SK-N-SH (cell line): Measurements from ENCODE around the gene TENT5A.
A peak's percentile ranks its signal among the peaks of the same experiment; 100 is the strongest.

Experiments
- EP300 ChIP-seq, 2 experiments: IDR thresholded peaks; 2 replicates each; pipeline versions ENCODE4 v1.4.0 to v1.6.1; 2012; ENCODE audit warnings: borderline replicate concordance in 1 of 2, low read depth in 1 of 2, low read length in 1 of 2
- POLR2AphosphoS5 ChIP-seq: IDR thresholded peaks from 2 replicates; pipeline ENCODE4 v1.6.1; 2012; ENCODE audit warnings: low read depth, low read length
- TF ChIP-seq, protein P1 (sequence below): IDR thresholded peaks from 2 replicates; pipeline ENCODE4 v1.4.0; 2012; ENCODE audit warnings: low read depth
- TF ChIP-seq, protein P2 (sequence below): fragments of 200-600 bp; sonication (generic); IDR thresholded peaks from 2 replicates; pipeline ENCODE4 v1.6.1; 2017; ENCODE audit warnings: antibody characterized with exemption, mild to moderate bottlenecking, moderate library complexity
- TF ChIP-seq, protein P3 (sequence below): fragments of 150-350 bp; IDR thresholded peaks from 2 replicates; pipeline ENCODE4 v1.6.1; 2017; ENCODE audit warnings: antibody characterized with exemption, low read length, low read depth, borderline replicate concordance

DNA sequence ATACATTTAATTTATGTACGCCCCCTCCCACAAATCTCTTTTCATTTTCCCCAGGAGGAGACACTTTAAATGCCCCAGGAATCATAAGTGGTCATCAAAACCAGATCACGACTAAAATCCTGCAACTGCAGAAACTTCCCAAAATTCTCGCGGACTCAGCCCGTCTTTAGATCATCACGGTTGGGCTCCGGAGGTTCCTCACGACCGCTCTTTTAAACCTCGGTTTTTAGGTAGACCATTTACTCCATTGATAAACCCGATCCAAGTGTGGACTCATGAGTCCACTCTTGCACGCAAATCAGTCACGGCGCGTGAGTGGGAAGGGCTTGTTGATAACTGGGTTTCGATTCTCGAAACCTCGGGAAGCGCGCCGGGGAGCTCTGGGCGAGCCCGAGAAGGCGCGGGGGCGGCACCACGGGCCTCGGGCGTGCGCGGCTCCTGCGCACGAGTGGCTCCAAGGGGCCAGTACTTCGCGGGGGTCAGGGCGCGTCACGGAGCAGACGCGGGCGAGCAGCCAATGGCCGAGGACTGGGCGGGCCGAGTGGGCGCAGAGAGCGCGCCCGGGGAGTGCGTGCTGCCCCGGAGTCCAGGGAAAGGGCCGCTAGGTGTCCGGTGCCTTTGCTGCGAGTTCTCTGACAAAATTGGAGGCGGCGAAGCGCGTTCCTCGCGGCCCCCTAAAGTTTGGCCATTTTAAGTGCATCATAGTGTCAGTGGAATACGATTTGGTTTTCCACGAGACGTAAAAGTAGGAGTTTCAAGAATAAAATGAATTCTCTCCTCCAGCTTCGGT lies 635 bp upstream of the TENT5A start:
- TF ChIP-seq, protein P1, sequence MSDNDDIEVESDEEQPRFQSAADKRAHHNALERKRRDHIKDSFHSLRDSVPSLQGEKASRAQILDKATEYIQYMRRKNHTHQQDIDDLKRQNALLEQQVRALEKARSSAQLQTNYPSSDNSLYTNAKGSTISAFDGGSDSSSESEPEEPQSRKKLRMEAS: peak; percentile 71
- TF ChIP-seq POLR2AphosphoS5 (peak; percentile 75), EP300 (IDR thresholded peaks at IDR 0.05; ENCODE audit: borderline replicate concordance in 1 of 2, low read depth in 1 of 2, low read length in 1 of 2) (peak in 1 of 2 experiments; percentile 12; a peak in 1 of 4 replicates)
- TF ChIP-seq, protein P2, sequence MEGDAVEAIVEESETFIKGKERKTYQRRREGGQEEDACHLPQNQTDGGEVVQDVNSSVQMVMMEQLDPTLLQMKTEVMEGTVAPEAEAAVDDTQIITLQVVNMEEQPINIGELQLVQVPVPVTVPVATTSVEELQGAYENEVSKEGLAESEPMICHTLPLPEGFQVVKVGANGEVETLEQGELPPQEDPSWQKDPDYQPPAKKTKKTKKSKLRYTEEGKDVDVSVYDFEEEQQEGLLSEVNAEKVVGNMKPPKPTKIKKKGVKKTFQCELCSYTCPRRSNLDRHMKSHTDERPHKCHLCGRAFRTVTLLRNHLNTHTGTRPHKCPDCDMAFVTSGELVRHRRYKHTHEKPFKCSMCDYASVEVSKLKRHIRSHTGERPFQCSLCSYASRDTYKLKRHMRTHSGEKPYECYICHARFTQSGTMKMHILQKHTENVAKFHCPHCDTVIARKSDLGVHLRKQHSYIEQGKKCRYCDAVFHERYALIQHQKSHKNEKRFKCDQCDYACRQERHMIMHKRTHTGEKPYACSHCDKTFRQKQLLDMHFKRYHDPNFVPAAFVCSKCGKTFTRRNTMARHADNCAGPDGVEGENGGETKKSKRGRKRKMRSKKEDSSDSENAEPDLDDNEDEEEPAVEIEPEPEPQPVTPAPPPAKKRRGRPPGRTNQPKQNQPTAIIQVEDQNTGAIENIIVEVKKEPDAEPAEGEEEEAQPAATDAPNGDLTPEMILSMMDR: no peak
- TF ChIP-seq, protein P3, sequence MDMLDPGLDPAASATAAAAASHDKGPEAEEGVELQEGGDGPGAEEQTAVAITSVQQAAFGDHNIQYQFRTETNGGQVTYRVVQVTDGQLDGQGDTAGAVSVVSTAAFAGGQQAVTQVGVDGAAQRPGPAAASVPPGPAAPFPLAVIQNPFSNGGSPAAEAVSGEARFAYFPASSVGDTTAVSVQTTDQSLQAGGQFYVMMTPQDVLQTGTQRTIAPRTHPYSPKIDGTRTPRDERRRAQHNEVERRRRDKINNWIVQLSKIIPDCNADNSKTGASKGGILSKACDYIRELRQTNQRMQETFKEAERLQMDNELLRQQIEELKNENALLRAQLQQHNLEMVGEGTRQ: no peak
